ENCODE data around the gene KRTAP5-1.

Gene KRTAP5-1

GRCh38 chr11:1563697-1564534 lies 21.2 kb downstream of the KRTAP5-1 start:
- TF ChIP-seq EZH2phosphoT487 (IDR thresholded peaks at IDR 0.05; ENCODE audit: low read length) (no peak), EZH2 (optimal IDR thresholded peaks at IDR 0.05; ENCODE audit: low read depth, low read length) (no peak), CTCF (IDR thresholded peaks at IDR 0.05; ENCODE audit: low read length) (no peak)
- Histone ChIP-seq H3K9me2 (replicated peaks; ENCODE audit: insufficient read depth, low read length) (no peaks in the 10 kb centered on the region), H3K9me3 (replicated peaks; ENCODE audit: insufficient read depth, low read length) (no peaks in the 10 kb centered on the region), H3K9ac (ENCODE audit: low read length) (no peak overlapping the region), H2AFZ (ENCODE audit: low read length) (no peak overlapping the region), H3K4me1 (ENCODE audit: low read length) (no peaks in the 10 kb centered on the region), H3K27ac (ENCODE audit: low read length) (no peak overlapping the region), H3K79me2 (ENCODE audit: low read length) (no peaks in the 10 kb centered on the region), H4K20me1 (ENCODE audit: insufficient read depth, low read length) (no peaks in the 10 kb centered on the region), H3K4me3 (ENCODE audit: low read length) (no peak overlapping the region), H3K4me2 (ENCODE audit: low read depth, low read length) (no peak overlapping the region), H3K27me3 (replicated peaks; ENCODE audit: insufficient read depth, low read length) (peaks cover 77% of the 10 kb centered on the region), H3K36me3 (replicated peaks; ENCODE audit: insufficient read depth, low read length) (no peaks in the 10 kb centered on the region), H3F3A (ENCODE audit: insufficient read depth, low read length) (no peaks in the 10 kb centered on the region)
- DNase-seq, result no peak

GRCh38 chr11:1563149-1563638 lies 21.9 kb downstream of the KRTAP5-1 start:
- H3K27me3 ChIP-seq (replicated peaks; ENCODE audit: insufficient read depth, low read length), result peaks cover 77% of the 10 kb centered on the region
- no peaks in the 10 kb centered on the region for H3K4me1 ChIP-seq (ENCODE audit: low read length)
- no peak overlapping the region for H3K4me3 ChIP-seq (ENCODE audit: low read length)
- H3K9me2 ChIP-seq (replicated peaks; ENCODE audit: insufficient read depth, low read length), result no peaks in the 10 kb centered on the region
- no peaks in the 10 kb centered on the region for H3K79me2 ChIP-seq (ENCODE audit: low read length)
- no peak overlapping the region for H3K27ac ChIP-seq (ENCODE audit: low read length)
- H3K4me2 ChIP-seq (ENCODE audit: low read depth, low read length), result no peak overlapping the region
- no peak for TF ChIP-seq EZH2phosphoT487 (IDR thresholded peaks at IDR 0.05; ENCODE audit: low read length)
- no peaks in the 10 kb centered on the region for H3K9me3 ChIP-seq (replicated peaks; ENCODE audit: insufficient read depth, low read length)
- no peak overlapping the region for H3K9ac ChIP-seq (ENCODE audit: low read length)
- DNase-seq, result no peak
- H3F3A ChIP-seq (ENCODE audit: insufficient read depth, low read length), result no peaks in the 10 kb centered on the region
- H3K36me3 ChIP-seq (replicated peaks; ENCODE audit: insufficient read depth, low read length), result no peaks in the 10 kb centered on the region
- no peak overlapping the region for H2AFZ ChIP-seq (ENCODE audit: low read length)
- no peaks in the 10 kb centered on the region for H4K20me1 ChIP-seq (ENCODE audit: insufficient read depth, low read length)

- Histone ChIP-seq H3K9me3 (replicated peaks; ENCODE audit: insufficient read depth, low read length) (no peaks in the 10 kb centered on the region), H2AFZ (ENCODE audit: low read length) (no peak overlapping the region), H3K4me2 (ENCODE audit: low read depth, low read length) (no peak overlapping the region), H3K27me3 (replicated peaks; ENCODE audit: insufficient read depth, low read length) (peaks cover 74% of the 10 kb centered on the region), H3K4me3 (ENCODE audit: low read length) (no peak overlapping the region), H3K9me2 (replicated peaks; ENCODE audit: insufficient read depth, low read length) (no peaks in the 10 kb centered on the region), H3K9ac (ENCODE audit: low read length) (no peak overlapping the region), H3K4me1 (ENCODE audit: low read length) (no peaks in the 10 kb centered on the region), H3K36me3 (replicated peaks; ENCODE audit: insufficient read depth, low read length) (no peaks in the 10 kb centered on the region), H4K20me1 (ENCODE audit: insufficient read depth, low read length) (no peaks in the 10 kb centered on the region), H3F3A (ENCODE audit: insufficient read depth, low read length) (no peaks in the 10 kb centered on the region), H3K79me2 (ENCODE audit: low read length) (no peaks in the 10 kb centered on the region), H3K27ac (ENCODE audit: low read length) (no peak overlapping the region)
- DNase-seq, result no peak
- TF ChIP-seq EZH2 (optimal IDR thresholded peaks at IDR 0.05; ENCODE audit: low read depth, low read length) (no peak), EZH2phosphoT487 (IDR thresholded peaks at IDR 0.05; ENCODE audit: low read length) (no peak)
Observed at GRCh38 chr11:1562469-1563148, 22.5 kb downstream of the KRTAP5-1 start.

GRCh38 chr11:1561955-1562354 lies 23.1 kb downstream of the KRTAP5-1 start:
- H3K9me3 ChIP-seq (replicated peaks; ENCODE audit: insufficient read depth, low read length), result no peaks in the 10 kb centered on the region
- no peak for TF ChIP-seq CTCF (IDR thresholded peaks at IDR 0.05; ENCODE audit: low read length)
- TF ChIP-seq EZH2 (optimal IDR thresholded peaks at IDR 0.05; ENCODE audit: low read depth, low read length), result no peak
- no peak for TF ChIP-seq EZH2phosphoT487 (IDR thresholded peaks at IDR 0.05; ENCODE audit: low read length)
- no peak overlapping the region for H3K4me2 ChIP-seq (ENCODE audit: low read depth, low read length)
- H3K79me2 ChIP-seq (ENCODE audit: low read length), result no peaks in the 10 kb centered on the region
- no peaks in the 10 kb centered on the region for H3K4me1 ChIP-seq (ENCODE audit: low read length)
- no peak overlapping the region for H2AFZ ChIP-seq (ENCODE audit: low read length)
- H3K9ac ChIP-seq (ENCODE audit: low read length), result no peak overlapping the region
- no peaks in the 10 kb centered on the region for H3K36me3 ChIP-seq (replicated peaks; ENCODE audit: insufficient read depth, low read length)
- no peaks in the 10 kb centered on the region for H3K9me2 ChIP-seq (replicated peaks; ENCODE audit: insufficient read depth, low read length)
- no peaks in the 10 kb centered on the region for H4K20me1 ChIP-seq (ENCODE audit: insufficient read depth, low read length)
- no peak for DNase-seq
- peaks cover 70% of the 10 kb centered on the region for H3K27me3 ChIP-seq (replicated peaks; ENCODE audit: insufficient read depth, low read length)
- H3K4me3 ChIP-seq (ENCODE audit: low read length), result no peak overlapping the region
- H3K27ac ChIP-seq (ENCODE audit: low read length), result no peak overlapping the region
- H3F3A ChIP-seq (ENCODE audit: insufficient read depth, low read length), result no peaks in the 10 kb centered on the region

Measured in MM.1S (cell line).